ENCODE results near the gene NHEJ1.

The NHEJ1 gene

DNA sequence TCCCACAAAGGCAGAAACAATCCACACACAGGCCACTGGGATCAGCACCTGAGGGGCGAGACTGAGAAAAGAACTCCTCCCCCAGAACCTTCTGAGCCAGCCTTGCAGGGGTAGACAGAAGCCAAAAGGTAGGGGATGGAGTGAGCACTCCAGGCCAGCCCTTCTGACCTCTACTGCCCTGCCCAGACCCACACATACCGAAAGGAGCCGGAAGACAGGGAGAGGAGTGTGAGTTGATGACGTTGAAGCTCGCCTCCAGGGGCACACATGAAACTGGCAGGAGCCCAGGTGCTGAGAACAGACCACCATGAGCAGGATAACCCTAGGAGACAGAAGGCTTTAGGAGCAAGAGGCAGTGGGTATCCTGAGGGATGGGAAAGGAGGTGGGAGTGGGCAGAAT is 7.4 kb upstream of the NHEJ1 start:
- DNase-seq (ENCODE audit: low spot score) = no peak

DNA sequence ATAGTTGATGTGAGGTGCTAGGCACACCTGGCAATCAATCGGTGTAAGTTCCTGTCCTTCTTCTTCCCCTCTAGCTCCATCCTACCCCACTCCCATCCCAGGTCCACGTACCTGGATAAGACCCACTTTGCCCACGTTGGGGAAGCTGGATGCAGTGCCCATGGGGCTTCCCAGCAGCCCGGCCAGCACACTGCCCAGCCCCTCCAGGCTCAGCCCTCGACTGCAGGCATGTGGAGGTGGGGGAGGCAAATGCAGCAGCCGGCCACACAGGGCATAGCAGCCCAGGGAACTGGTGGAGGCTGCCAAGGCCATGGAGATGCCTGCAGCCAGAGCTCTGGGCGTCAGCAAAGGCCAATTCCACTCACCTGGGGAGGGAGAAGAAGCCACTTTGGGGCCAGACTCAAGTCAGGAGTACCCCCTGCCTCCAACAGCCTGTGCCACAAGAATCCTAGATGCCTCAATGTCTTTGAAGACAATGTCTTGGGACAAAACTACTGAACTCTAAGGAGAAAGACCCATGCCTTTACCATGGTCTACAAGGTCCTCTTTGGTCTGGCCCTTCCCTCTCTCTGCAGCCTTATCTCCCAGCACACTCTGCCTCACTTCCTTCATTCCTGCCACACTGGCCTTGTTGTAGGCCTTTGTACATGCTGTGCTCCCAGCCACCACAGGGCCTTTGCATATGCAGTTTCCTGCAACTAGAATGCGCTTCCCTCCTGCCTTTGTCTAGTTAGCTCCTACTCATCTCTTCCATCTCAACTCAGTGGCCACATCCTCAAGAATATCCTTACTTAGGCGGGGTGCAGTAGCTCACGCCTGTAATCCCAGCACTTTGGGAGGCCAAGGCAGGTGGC is 4.7 kb upstream of the NHEJ1 start:
- DNase-seq (ENCODE audit: low spot score) = no peak

- no peak for DNase-seq (ENCODE audit: low spot score)
These were observed 2.5 kb upstream of the NHEJ1 start for GRCh38 chr2:219163156-219163555.

GRCh38 chr2:219161097-219161496 is 482 bp upstream of the NHEJ1 start:
- no peak for DNase-seq (ENCODE audit: low spot score)

DNA sequence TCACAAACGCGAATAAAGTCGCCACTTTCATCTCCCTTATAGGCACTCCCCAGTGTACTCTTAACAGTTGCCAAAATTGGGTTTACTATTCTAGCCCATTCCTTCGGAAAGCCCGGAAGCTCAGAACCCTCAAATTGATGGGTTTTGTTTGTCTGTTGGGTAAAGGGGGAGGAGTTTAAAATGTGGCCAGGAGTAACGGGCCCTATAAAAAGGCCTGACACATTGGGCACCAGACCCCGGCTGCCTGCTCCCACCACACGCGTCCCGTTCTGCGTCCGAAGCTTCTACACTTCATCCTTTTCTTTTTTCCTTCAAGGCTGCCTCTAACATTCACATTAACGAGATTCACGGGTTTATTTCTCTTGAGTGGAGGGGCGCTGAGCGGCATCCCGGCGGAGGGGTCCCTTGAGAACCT is 837 bp downstream of the NHEJ1 start:
- DNase-seq (ENCODE audit: low spot score) = no peak

- DNase-seq (ENCODE audit: low spot score) = no peak
These were observed 2.0 kb downstream of the NHEJ1 start for GRCh38 chr2:219158586-219158985.

DNA sequence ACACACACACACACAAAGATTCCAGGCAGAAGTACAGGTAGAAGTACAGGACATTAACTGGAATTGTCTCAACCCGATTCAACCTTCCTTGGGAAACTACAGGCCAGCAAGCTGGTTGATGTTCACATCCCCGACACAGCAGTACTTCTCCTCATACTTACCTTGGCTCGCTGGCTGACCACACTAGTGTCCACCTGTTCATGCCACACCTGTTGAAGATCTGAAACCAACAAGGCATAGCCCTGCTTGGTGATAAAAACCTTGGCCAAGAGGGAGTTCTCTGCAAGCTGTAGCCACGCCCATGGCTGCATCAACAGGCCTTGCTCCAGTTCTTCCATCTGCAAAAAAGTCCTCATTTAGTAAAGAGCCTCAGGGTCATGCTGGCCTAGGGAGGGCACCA is 2.6 kb downstream of the NHEJ1 start:
- no peak for DNase-seq (ENCODE audit: low spot score)

DNA sequence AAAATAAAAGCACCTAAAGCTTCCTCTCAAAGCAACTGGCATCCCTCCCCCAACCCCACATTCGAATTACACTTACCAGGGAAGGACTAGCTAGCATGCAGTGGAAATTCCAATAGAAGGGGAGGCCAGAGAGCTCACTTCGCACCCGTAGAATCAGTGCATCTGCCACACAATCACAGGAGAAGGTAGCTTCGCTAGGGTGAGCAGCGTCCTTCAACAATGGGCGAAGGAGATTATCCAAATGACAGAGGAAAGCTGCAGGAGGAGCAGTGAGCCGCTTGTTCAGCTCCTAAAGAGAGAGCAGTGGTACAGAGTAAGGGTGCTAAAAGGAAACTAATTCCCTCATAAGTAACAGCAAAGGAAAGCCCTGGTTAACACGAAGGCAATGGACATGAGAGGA is 3.2 kb downstream of the NHEJ1 start:
- no peak for DNase-seq (ENCODE audit: low spot score)

GRCh38 chr2:219155054-219155644 is 5.5 kb downstream of the NHEJ1 start:
- DNase-seq (ENCODE audit: low spot score) = peak; percentile 68

GRCh38 chr2:219149667-219150066 is 10.9 kb downstream of the NHEJ1 start:
- DNase-seq (ENCODE audit: low spot score) = no peak

- DNase-seq (ENCODE audit: low spot score) = no peak
These were observed 18.3 kb downstream of the NHEJ1 start for GRCh38 chr2:219142329-219142728.

- no peak for DNase-seq (ENCODE audit: low spot score)
These were observed 19.9 kb downstream of the NHEJ1 start for GRCh38 chr2:219140722-219141121.

GRCh38 chr2:219133976-219134375 is 26.6 kb downstream of the NHEJ1 start:
- DNase-seq (ENCODE audit: low spot score) = no peak

GRCh38 chr2:219131744-219132143 is 28.9 kb downstream of the NHEJ1 start:
- DNase-seq (ENCODE audit: low spot score) = no peak

DNA sequence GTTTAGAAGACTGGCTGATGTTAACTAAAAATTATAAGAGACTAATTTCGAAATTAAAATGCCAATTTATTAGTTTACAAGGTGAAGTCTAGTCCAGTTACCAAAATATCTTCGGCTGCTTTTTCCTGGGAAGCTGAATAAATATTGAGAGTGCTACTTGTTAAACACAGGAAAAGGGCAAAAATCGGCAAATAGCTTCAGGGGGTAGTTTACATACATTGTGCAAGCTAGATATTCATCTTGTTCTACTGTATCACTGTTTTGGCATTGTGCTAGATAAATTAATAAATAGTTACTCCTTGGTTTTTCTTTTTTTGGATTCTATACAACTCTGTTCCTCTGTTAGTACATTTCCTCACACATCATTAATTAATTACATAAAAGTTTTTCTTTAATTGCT is 29.3 kb downstream of the NHEJ1 start:
- no peak for DNase-seq (ENCODE audit: low spot score)

- DNase-seq (ENCODE audit: low spot score) = no peak
These were observed 31.0 kb downstream of the NHEJ1 start for GRCh38 chr2:219129589-219129988.

DNA sequence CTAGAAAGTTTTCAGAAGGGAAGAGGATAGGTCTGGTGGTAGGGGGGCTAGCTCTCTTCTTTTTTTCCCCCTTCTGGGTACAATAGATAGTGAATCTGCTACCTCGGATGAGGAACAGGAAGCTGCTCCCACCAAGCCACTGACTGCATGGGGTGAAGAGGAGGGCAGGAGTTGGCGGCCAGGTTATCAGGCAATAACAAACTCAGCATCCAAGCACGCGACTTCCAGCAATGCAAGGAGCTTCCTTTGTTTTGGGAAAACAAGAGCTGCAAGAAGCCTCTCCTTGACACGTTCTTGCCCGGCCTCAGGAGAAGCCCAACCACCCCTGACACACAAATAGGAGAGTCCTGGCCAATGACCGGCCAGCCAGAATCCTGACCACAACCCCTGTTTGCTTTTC is 32.2 kb downstream of the NHEJ1 start:
- no peak for DNase-seq (ENCODE audit: low spot score)

DNA sequence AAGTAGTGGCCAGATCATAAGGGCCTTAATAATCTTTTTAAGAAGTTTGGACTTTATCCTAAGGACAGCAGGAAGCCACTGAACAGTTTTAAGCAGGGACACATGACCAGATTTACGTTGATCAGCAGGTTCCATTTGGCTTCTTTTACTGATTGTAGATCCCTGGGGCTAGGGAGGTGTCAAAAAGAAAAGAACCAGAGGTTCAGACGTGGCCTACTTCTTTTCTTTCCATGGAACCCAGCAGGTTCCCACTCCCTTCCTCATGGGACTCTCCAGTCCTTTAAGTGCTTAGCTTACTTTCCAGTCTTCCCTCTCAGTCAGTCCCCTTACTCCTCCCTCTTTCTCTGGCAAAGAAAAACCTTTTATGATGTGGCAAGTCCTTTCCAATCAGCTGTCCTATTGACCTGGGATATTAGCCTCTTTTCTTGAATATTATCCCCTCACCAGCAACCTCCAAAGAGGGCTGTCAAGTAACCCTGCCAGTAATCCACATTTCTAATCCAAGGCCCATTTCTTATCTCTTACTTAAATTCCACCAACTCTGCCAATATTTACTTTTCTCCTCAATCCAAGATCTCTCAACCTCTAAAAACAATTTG is 33.5 kb downstream of the NHEJ1 start:
- DNase-seq (ENCODE audit: low spot score) = no peak

DNA sequence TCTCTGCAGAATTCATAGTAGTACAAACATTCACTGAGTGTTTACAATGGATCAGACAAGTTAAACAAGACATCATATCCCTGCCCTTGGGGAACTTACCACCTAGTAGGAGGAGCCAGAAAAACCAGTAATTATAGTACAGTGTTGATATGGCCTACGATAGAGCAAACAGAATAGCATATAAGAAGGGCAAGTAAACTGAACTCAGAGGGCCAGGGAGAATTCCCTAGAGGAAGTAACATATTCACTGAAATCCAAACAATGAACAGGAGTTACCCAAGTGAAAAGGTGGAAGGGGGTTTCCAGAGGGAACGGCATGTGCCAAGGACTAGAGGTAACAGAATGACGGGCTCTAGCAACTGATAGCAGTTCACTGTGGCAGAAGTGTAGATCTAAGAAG is 34.1 kb downstream of the NHEJ1 start:
- DNase-seq (ENCODE audit: low spot score) = no peak

GRCh38 chr2:219125886-219126270 is 34.7 kb downstream of the NHEJ1 start:
- DNase-seq (ENCODE audit: low spot score) = no peak

DNA sequence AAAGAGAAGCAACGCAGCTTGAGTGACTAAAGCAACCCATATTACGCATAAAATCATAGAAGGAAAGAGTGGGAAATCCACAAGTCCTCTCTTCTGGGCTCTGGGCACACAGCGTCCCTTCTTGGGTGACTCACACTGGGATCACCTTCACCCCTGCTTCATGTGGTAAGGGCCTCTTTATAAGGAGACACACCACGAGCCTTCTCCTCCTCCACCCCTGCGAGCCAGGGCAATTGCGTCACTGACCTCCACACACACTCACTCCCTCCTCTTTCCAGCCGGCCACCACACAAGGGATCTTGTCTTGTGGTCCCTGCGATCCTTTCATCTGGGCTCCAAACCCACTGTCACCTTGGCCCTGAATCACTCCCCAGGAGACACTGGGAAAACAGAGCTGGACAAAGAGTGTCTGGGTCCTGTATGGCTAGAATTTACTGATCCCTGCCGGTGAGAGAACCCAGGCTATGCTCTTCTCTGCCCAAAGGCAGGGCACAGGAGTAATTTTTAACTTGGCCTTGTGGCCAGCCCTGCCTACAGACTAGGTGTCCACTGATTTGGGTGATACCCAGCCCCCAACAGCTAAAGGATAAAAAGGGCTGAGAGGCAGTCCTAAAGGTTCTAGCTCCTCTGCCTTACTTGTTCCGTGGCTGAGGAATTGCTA is 35.3 kb downstream of the NHEJ1 start:
- DNase-seq (ENCODE audit: low spot score) = no peak

GRCh38 chr2:219124381-219125110 is 36.1 kb downstream of the NHEJ1 start:
- DNase-seq (ENCODE audit: low spot score) = peak; percentile 12
